GM23338 (cell line): ENCODE results near the gene CCDC40.

Experiments
- EZH2 ChIP-seq: fragments of 200-600 bp; sonication (generic); IDR thresholded peaks from one replicate; pipeline ENCODE4 v1.8.0; 2017; ENCODE audit warnings: antibody characterized with exemption, mild to moderate bottlenecking, low read depth; ENCODE audit not compliant: unreplicated experiment
- EZH2phosphoT487 ChIP-seq: fragments of 200-600 bp; sonication (generic); IDR thresholded peaks from one replicate; pipeline ENCODE4 v1.8.1; 2018; ENCODE audit warnings: antibody characterized with exemption; ENCODE audit not compliant: unreplicated experiment
- JUNB ChIP-seq: IDR thresholded peaks from one replicate; pipeline ENCODE4 v1.6.1; 2016; ENCODE audit warnings: antibody characterized with exemption; ENCODE audit not compliant: unreplicated experiment
- POLR2AphosphoS5 ChIP-seq: IDR thresholded peaks from 2 replicates; pipeline ENCODE4 v1.6.1; 2016; ENCODE audit warnings: antibody characterized with exemption, low read depth
- STAT1 ChIP-seq: IDR thresholded peaks from one replicate; pipeline ENCODE4 v1.6.1; 2016; ENCODE audit warnings: antibody characterized with exemption; ENCODE audit not compliant: unreplicated experiment
- TF ChIP-seq, protein P1 (sequence below), 2 experiments: fragments of 200-600 bp in 1 of 2; sonication (generic) in 1 of 2; conservative IDR thresholded peaks; 2 replicates each; pipeline versions ENCODE4 v1.5.1 to v1.6.1; 2016 to 2017; ENCODE audit warnings: antibody characterized with exemption in 2 of 2, low read depth in 2 of 2, mild to moderate bottlenecking in 2 of 2, moderate library complexity in 1 of 2
- TF ChIP-seq, protein P2 (sequence below): IDR thresholded peaks from one replicate; pipeline ENCODE4 v1.6.1; 2018; ENCODE audit warnings: antibody characterized with exemption; ENCODE audit not compliant: unreplicated experiment
- TF ChIP-seq, protein P3 (sequence below): fragments of 250-450 bp; sonication (Bioruptor Pico); IDR thresholded peaks from 2 replicates; pipeline ENCODE4 v1.5.0; 2020; ENCODE audit warnings: mild to moderate bottlenecking, moderate library complexity

DNA sequence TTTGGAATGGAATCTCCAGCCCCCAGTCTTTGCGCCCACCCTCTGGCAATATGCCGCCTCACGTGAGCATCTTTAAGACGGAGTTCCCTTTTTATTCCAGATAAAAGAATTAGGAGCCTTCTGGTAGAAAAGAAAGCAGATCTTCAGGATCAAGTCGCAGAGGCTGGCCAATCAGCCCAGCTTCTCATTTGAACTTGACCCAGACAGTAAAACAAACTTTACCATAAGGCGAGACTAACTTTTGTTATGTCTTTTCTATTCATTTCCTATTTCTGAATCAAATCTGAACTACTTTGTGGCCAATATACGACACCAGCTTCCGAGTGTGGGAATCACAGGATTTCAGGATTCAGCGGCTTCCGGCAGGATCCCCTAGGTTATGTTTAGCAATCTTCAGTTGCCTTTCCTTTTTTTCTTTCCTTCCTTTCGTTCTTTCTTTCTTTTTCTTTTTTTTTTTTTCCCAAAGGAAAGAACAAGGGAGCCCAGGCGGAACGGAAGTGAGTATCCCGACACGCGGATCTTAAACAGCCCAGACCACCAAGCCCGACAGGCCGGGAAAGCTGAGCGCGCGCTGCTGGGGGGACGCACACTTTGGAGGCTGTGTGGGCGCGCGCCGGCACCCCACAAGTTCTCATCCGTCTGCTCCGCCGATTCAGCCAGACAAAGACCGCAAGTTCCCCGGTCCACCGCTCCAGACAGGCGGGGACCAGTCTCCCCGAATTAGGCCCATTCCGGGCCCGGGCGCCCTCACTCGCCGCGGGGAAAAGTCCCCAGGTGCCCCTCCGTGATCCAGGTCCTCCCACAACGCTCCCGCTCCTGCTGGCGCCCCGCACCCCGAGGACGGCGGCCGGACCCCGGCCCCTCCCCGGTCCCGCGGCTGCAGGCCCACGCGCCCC lies 1.4 kb upstream of the CCDC40 start:
- TF ChIP-seq, protein P1, sequence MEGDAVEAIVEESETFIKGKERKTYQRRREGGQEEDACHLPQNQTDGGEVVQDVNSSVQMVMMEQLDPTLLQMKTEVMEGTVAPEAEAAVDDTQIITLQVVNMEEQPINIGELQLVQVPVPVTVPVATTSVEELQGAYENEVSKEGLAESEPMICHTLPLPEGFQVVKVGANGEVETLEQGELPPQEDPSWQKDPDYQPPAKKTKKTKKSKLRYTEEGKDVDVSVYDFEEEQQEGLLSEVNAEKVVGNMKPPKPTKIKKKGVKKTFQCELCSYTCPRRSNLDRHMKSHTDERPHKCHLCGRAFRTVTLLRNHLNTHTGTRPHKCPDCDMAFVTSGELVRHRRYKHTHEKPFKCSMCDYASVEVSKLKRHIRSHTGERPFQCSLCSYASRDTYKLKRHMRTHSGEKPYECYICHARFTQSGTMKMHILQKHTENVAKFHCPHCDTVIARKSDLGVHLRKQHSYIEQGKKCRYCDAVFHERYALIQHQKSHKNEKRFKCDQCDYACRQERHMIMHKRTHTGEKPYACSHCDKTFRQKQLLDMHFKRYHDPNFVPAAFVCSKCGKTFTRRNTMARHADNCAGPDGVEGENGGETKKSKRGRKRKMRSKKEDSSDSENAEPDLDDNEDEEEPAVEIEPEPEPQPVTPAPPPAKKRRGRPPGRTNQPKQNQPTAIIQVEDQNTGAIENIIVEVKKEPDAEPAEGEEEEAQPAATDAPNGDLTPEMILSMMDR (conservative IDR thresholded peaks at IDR 0.05; ENCODE audit: low read depth in 2 of 2), result no peak
- TF ChIP-seq EZH2phosphoT487 (no peak), EZH2 (no peak), POLR2AphosphoS5 (no peak), STAT1 (no peak), JUNB (no peak)
- TF ChIP-seq, protein P2, sequence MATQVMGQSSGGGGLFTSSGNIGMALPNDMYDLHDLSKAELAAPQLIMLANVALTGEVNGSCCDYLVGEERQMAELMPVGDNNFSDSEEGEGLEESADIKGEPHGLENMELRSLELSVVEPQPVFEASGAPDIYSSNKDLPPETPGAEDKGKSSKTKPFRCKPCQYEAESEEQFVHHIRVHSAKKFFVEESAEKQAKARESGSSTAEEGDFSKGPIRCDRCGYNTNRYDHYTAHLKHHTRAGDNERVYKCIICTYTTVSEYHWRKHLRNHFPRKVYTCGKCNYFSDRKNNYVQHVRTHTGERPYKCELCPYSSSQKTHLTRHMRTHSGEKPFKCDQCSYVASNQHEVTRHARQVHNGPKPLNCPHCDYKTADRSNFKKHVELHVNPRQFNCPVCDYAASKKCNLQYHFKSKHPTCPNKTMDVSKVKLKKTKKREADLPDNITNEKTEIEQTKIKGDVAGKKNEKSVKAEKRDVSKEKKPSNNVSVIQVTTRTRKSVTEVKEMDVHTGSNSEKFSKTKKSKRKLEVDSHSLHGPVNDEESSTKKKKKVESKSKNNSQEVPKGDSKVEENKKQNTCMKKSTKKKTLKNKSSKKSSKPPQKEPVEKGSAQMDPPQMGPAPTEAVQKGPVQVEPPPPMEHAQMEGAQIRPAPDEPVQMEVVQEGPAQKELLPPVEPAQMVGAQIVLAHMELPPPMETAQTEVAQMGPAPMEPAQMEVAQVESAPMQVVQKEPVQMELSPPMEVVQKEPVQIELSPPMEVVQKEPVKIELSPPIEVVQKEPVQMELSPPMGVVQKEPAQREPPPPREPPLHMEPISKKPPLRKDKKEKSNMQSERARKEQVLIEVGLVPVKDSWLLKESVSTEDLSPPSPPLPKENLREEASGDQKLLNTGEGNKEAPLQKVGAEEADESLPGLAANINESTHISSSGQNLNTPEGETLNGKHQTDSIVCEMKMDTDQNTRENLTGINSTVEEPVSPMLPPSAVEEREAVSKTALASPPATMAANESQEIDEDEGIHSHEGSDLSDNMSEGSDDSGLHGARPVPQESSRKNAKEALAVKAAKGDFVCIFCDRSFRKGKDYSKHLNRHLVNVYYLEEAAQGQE, result no peak
- TF ChIP-seq, protein P3, sequence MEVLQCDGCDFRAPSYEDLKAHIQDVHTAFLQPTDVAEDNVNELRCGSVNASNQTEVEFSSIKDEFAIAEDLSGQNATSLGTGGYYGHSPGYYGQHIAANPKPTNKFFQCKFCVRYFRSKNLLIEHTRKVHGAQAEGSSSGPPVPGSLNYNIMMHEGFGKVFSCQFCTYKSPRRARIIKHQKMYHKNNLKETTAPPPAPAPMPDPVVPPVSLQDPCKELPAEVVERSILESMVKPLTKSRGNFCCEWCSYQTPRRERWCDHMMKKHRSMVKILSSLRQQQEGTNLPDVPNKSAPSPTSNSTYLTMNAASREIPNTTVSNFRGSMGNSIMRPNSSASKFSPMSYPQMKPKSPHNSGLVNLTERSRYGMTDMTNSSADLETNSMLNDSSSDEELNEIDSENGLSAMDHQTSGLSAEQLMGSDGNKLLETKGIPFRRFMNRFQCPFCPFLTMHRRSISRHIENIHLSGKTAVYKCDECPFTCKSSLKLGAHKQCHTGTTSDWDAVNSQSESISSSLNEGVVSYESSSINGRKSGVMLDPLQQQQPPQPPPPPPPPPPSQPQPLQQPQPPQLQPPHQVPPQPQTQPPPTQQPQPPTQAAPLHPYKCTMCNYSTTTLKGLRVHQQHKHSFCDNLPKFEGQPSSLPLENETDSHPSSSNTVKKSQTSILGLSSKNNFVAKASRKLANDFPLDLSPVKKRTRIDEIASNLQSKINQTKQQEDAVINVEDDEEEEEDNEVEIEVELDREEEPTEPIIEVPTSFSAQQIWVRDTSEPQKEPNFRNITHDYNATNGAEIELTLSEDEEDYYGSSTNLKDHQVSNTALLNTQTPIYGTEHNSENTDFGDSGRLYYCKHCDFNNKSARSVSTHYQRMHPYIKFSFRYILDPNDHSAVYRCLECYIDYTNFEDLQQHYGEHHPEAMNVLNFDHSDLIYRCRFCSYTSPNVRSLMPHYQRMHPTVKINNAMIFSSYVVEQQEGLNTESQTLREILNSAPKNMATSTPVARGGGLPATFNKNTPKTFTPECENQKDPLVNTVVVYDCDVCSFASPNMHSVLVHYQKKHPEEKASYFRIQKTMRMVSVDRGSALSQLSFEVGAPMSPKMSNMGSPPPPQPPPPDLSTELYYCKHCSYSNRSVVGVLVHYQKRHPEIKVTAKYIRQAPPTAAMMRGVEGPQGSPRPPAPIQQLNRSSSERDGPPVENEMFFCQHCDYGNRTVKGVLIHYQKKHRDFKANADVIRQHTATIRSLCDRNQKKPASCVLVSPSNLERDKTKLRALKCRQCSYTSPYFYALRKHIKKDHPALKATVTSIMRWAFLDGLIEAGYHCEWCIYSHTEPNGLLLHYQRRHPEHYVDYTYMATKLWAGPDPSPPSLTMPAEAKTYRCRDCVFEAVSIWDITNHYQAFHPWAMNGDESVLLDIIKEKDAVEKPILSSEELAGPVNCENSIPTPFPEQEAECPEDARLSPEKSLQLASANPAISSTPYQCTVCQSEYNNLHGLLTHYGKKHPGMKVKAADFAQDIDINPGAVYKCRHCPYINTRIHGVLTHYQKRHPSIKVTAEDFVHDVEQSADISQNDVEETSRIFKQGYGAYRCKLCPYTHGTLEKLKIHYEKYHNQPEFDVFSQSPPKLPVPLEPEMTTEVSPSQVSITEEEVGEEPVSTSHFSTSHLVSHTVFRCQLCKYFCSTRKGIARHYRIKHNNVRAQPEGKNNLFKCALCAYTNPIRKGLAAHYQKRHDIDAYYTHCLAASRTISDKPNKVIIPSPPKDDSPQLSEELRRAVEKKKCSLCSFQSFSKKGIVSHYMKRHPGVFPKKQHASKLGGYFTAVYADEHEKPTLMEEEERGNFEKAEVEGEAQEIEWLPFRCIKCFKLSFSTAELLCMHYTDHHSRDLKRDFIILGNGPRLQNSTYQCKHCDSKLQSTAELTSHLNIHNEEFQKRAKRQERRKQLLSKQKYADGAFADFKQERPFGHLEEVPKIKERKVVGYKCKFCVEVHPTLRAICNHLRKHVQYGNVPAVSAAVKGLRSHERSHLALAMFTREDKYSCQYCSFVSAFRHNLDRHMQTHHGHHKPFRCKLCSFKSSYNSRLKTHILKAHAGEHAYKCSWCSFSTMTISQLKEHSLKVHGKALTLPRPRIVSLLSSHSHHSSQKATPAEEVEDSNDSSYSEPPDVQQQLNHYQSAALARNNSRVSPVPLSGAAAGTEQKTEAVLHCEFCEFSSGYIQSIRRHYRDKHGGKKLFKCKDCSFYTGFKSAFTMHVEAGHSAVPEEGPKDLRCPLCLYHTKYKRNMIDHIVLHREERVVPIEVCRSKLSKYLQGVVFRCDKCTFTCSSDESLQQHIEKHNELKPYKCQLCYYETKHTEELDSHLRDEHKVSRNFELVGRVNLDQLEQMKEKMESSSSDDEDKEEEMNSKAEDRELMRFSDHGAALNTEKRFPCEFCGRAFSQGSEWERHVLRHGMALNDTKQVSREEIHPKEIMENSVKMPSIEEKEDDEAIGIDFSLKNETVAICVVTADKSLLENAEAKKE, result no peak
